Loucy (cell line): ENCODE results near the gene TMEM161A.

Source experiments
- H2AFZ ChIP-seq: fragments of 200-600 bp; sonication (generic); 2 replicates; pipeline ENCODE4 v1.6.0; 2016; ENCODE audit warnings: antibody characterized with exemption, mild to moderate bottlenecking, low read length, moderate library complexity
- H3F3A ChIP-seq: fragments of 200-600 bp; 2 replicates; pipeline ENCODE4 v1.6.0; 2016; ENCODE audit warnings: antibody characterized with exemption, low read depth, mild to moderate bottlenecking
- H3K27me3 ChIP-seq: fragments of 200-600 bp; sonication (generic); 2 replicates; pipeline ENCODE4 v1.6.1; 2014; ENCODE audit warnings: low read length, mild to moderate bottlenecking; ENCODE audit not compliant: insufficient read depth, poor library complexity, severe bottlenecking
- H3K36me3 ChIP-seq: fragments of 200-600 bp; sonication (generic); 2 replicates; pipeline ENCODE4 v1.6.1; 2016; ENCODE audit warnings: low read length; ENCODE audit not compliant: insufficient read depth
- H3K4me1 ChIP-seq: fragments of 200-600 bp; sonication (generic); 2 replicates; pipeline ENCODE4 v1.5.1; 2014; ENCODE audit warnings: low read length, mild to moderate bottlenecking; ENCODE audit not compliant: insufficient read depth, poor library complexity, severe bottlenecking
- H3K4me2 ChIP-seq: fragments of 200-600 bp; sonication (generic); 2 replicates; pipeline ENCODE4 v1.6.0; 2014; ENCODE audit warnings: antibody characterized with exemption, low read length, low read depth, mild to moderate bottlenecking; ENCODE audit not compliant: poor library complexity, severe bottlenecking
- H3K4me3 ChIP-seq: fragments of 200-600 bp; sonication (generic); 2 replicates; pipeline ENCODE4 v1.5.1; 2014; ENCODE audit warnings: low read length, mild to moderate bottlenecking, mixed read lengths; ENCODE audit not compliant: poor library complexity, severe bottlenecking
- H3K79me2 ChIP-seq: fragments of 200-600 bp; sonication (generic); 2 replicates; pipeline ENCODE4 v1.6.1; 2014; ENCODE audit warnings: low read length; ENCODE audit not compliant: insufficient read depth
- H3K9ac ChIP-seq: fragments of 200-600 bp; sonication (generic); 2 replicates; pipeline ENCODE4 v1.6.0; 2014; ENCODE audit warnings: mild to moderate bottlenecking, low read depth, low read length, moderate library complexity; ENCODE audit not compliant: poor library complexity, severe bottlenecking
- H3K9me2 ChIP-seq: fragments of 200-600 bp; sonication (generic); replicated peaks from 2 replicates; pipeline ENCODE4 v1.6.1; 2016; ENCODE audit warnings: low read depth, low read length, mixed read lengths
- H3K9me3 ChIP-seq: fragments of 200-600 bp; sonication (generic); 2 replicates; pipeline ENCODE4 v1.6.1; 2014; ENCODE audit warnings: mild to moderate bottlenecking, antibody characterized with exemption, low read length, low read depth; ENCODE audit not compliant: insufficient read depth
- H4K20me1 ChIP-seq: fragments of 200-600 bp; sonication (generic); 2 replicates; pipeline ENCODE4 v1.6.0; 2014; ENCODE audit warnings: antibody characterized with exemption, low read length, mild to moderate bottlenecking; ENCODE audit not compliant: insufficient read depth, poor library complexity, severe bottlenecking
- CTCF ChIP-seq: fragments of 200-600 bp; sonication (generic); conservative IDR thresholded peaks from 2 replicates; pipeline ENCODE4 v1.5.1; 2014; ENCODE audit warnings: mild to moderate bottlenecking, antibody characterized with exemption, low read length
- EZH2phosphoT487 ChIP-seq: fragments of 200-600 bp; IDR thresholded peaks from 2 replicates; pipeline ENCODE4 v1.6.1; 2018; ENCODE audit warnings: antibody characterized with exemption, mild to moderate bottlenecking, moderate library complexity, borderline replicate concordance

The TMEM161A gene

DNA sequence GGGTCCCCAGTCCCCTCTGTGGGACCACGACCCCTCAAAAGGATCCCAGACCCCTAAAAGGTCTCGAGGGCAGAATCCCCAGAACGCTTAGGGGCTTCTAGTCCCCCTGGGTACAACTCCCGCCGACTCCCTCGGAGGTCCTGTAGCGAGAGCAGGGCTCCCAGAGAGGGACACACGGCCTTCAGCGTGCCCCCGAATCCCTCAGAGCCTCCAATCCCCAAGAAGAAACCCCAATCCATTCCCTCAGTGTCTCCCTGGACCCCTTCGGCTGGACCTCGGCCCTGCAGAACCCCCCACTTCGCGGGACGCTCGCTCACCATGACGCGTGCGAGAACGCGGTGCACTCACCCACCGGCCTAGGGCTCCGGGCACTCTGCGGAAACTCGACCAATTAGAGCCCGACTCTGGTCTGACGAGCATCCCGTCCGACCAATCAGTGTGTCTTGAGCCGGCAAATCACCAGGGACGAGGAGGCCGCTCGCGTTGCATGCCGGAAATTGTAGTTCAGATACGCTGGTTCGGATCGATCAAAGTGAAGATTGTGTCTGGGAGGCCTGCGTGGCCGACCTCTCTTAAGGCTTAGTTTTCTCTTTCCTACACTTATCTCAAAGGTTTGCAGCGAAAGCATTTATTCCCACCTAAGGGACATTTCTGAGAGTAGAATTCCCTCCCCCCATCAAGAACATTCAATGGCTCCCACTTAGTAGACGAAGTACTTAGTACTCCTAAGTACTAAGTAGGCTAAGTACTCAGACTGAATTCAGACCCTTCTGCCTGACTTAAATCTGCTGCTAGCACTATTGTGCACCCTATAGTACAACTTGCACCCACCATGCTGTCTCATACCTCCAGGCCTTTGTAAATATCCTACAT, at the start of gene TMEM161A:
Gene TMEM161A, minus strand, starts transcription at position 370 of the 873 bp plus-strand sequence. Its CDS starts 50 bp downstream, at position 320.
- H3K36me3 ChIP-seq: no peaks in the 10 kb centered on the region
- peak within 1 kb of the TSS; percentile 95 for H3K9ac ChIP-seq
- no peaks in the 10 kb centered on the region for H3F3A ChIP-seq
- peaks cover 12% of the 10 kb centered on the region for H3K79me2 ChIP-seq
- no peaks in the 10 kb centered on the region for H3K9me3 ChIP-seq
- H3K27me3 ChIP-seq: no peaks in the 10 kb centered on the region
- no peak for TF ChIP-seq CTCF
- no peak for TF ChIP-seq EZH2phosphoT487
- H2AFZ ChIP-seq: peak within 1 kb of the TSS; percentile 98
- H4K20me1 ChIP-seq: no peaks in the 10 kb centered on the region
- peak within 1 kb of the TSS; percentile 96 for H3K4me3 ChIP-seq
- H3K9me2 ChIP-seq: no peaks in the 10 kb centered on the region
- peaks cover 19% of the 10 kb centered on the region for H3K4me1 ChIP-seq
- H3K4me2 ChIP-seq: peak within 1 kb of the TSS; percentile 99

GRCh38 chr19:19186742-19187141, 48.5 kb upstream of the TMEM161A start:
- no peak overlapping the region for H3K4me3 ChIP-seq
- no peaks in the 10 kb centered on the region for H3K9me3 ChIP-seq
- H3K4me2 ChIP-seq: no peak overlapping the region

More at GRCh38 chr19:19186742-19187141, 48.5 kb upstream of the TMEM161A start:
- peaks cover 27% of the 10 kb centered on the region for H3K79me2 ChIP-seq
- H3K9ac ChIP-seq: no peak overlapping the region
- TF ChIP-seq CTCF (no peak), EZH2phosphoT487 (no peak)
- H3F3A ChIP-seq: no peaks in the 10 kb centered on the region
- H3K4me1 ChIP-seq: peaks cover 9% of the 10 kb centered on the region
- H3K36me3 ChIP-seq: peaks cover 1% of the 10 kb centered on the region; the same call in 1 of the 2 replicates
- H2AFZ ChIP-seq: no peak overlapping the region
- peaks cover 7% of the 10 kb centered on the region for H4K20me1 ChIP-seq
- H3K9me2 ChIP-seq: no peaks in the 10 kb centered on the region
- no peaks in the 10 kb centered on the region for H3K27me3 ChIP-seq
